Osteocyte (in vitro differentiated cells): ENCODE measurements around the gene GAL. TPM values are rescaled to one million over a fixed set of nuclear protein-coding genes. Genes with fewer than 3 reads are reported as not detected.

Experiments
- DNase-seq: peaks from one replicate; pipeline ENCODE4 v3.0.0; 2021; ENCODE audit warnings: mixed read lengths; ENCODE audit not compliant: unreplicated experiment; ENCODE audit errors: extremely low spot score
- H3K27ac Mint-ChIP-seq: one replicate; pipeline ENCODE4 v1.8.0; 2021; ENCODE audit warnings: mild to moderate bottlenecking, mixed read lengths; ENCODE audit not compliant: unreplicated experiment
- H3K27me3 Mint-ChIP-seq: one replicate; pipeline ENCODE4 v1.8.0; 2021; ENCODE audit warnings: mixed read lengths; ENCODE audit not compliant: unreplicated experiment
- H3K36me3 Mint-ChIP-seq: one replicate; pipeline ENCODE4 v1.8.0; 2021; ENCODE audit warnings: mixed read lengths; ENCODE audit not compliant: unreplicated experiment
- H3K4me1 Mint-ChIP-seq: one replicate; pipeline ENCODE4 v1.8.0; 2021; ENCODE audit warnings: mixed read lengths; ENCODE audit not compliant: unreplicated experiment
- H3K4me3 Mint-ChIP-seq: one replicate; pipeline ENCODE4 v1.8.0; 2021; ENCODE audit warnings: mild to moderate bottlenecking, moderate library complexity, mixed read lengths; ENCODE audit not compliant: unreplicated experiment
- H3K9me3 Mint-ChIP-seq: one replicate; pipeline ENCODE4 v1.8.0; 2021; ENCODE audit warnings: mixed read lengths; ENCODE audit not compliant: unreplicated experiment
- total RNA-seq: library from RNA; stranded (reverse); gene quantifications from 2 replicates; pipeline ENCODE4 v1.2.1, GENCODE V29; 2021
- TF ChIP-seq, protein P1 (sequence below): fragments of 200-600 bp; sonication (generic); IDR thresholded peaks from 2 replicates; pipeline ENCODE4 v1.5.0; 2021; ENCODE audit warnings: antibody characterized with exemption, mild to moderate bottlenecking, moderate library complexity

Gene GAL
- total RNA-seq, 1 donor from 2014 or later: not detected

DNA sequence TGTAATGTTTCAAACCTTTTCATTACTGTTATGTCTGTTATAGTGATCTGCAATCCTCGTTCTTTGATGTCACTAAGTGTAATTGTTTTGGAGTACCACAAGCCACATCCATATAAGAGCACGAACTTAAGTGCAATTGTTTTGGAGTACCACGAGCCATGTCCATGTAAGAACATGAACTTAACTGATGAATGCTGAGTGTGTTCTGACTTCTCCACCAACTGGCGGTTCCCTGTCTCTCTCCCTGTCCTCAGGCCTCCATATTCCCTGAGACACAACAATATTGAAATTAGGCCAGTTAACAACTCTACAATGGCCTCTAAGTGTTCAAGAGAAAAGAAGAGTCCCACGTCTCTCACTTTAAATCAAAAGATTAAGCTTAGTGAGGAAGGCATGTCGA, 43.4 kb downstream of the GAL start:
- no peaks in the 10 kb centered on the region for H3K4me1 Mint-ChIP-seq
- H3K36me3 Mint-ChIP-seq: no peaks in the 10 kb centered on the region
- DNase-seq: no peak
- no peak overlapping the region for H3K4me3 Mint-ChIP-seq
- TF ChIP-seq, protein P1, sequence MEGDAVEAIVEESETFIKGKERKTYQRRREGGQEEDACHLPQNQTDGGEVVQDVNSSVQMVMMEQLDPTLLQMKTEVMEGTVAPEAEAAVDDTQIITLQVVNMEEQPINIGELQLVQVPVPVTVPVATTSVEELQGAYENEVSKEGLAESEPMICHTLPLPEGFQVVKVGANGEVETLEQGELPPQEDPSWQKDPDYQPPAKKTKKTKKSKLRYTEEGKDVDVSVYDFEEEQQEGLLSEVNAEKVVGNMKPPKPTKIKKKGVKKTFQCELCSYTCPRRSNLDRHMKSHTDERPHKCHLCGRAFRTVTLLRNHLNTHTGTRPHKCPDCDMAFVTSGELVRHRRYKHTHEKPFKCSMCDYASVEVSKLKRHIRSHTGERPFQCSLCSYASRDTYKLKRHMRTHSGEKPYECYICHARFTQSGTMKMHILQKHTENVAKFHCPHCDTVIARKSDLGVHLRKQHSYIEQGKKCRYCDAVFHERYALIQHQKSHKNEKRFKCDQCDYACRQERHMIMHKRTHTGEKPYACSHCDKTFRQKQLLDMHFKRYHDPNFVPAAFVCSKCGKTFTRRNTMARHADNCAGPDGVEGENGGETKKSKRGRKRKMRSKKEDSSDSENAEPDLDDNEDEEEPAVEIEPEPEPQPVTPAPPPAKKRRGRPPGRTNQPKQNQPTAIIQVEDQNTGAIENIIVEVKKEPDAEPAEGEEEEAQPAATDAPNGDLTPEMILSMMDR: peak; percentile 12
- peaks cover 77% of the 10 kb centered on the region for H3K27me3 Mint-ChIP-seq
- no peaks in the 10 kb centered on the region for H3K9me3 Mint-ChIP-seq
- no peak overlapping the region for H3K27ac Mint-ChIP-seq

DNA sequence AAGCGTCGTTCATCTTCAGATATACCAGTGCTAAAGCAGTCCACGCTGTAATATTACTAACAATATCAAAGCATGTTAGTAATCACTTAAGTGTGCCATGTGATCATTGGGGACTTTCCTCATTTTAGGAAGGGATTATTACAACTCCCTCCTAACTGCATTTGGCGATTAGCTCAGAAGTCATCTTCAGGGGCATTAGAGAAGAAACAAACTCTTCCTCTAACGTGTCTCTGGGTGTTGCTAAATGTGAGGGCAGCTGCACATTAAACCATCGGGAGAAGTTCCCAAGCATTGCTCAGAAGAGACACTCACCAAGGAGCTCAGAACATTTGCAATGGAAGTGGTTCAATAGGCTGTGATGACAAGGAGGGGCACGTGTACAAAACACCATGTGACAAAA, 49.8 kb downstream of the GAL start:
- TF ChIP-seq, protein P1: no peak
- H3K27me3 Mint-ChIP-seq: peaks cover 47% of the 10 kb centered on the region
- H3K27ac Mint-ChIP-seq: no peak overlapping the region
- no peaks in the 10 kb centered on the region for H3K36me3 Mint-ChIP-seq
- no peak for DNase-seq
- no peaks in the 10 kb centered on the region for H3K4me1 Mint-ChIP-seq
- no peak overlapping the region for H3K4me3 Mint-ChIP-seq
- H3K9me3 Mint-ChIP-seq: no peaks in the 10 kb centered on the region

DNA sequence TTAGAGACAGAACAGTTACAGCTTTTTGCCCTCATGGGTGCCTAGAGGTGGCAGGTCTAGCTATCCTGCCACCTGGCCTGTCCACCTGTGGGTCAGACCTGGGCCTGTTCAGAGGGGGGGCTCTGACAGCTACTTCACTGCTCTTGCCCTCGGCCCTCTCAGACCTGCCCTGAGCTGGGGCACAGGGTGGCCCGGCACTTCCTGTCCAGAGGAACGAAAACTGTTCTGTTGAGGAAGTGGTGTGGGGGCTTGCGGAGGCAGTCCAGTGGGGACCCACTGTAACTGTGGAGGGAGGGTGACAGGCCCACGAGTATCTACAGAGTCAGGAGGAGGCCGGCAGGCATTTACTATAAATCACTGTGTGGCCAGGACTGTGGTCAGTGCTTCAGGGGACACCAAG, 50.8 kb downstream of the GAL start:
- TF ChIP-seq, protein P1: no peak
- Mint-ChIP-seq H3K4me1 (no peaks in the 10 kb centered on the region), H3K9me3 (no peaks in the 10 kb centered on the region), H3K4me3 (no peak overlapping the region), H3K27me3 (peaks cover 39% of the 10 kb centered on the region), H3K36me3 (no peaks in the 10 kb centered on the region), H3K27ac (no peak overlapping the region)
- no peak for DNase-seq

DNA sequence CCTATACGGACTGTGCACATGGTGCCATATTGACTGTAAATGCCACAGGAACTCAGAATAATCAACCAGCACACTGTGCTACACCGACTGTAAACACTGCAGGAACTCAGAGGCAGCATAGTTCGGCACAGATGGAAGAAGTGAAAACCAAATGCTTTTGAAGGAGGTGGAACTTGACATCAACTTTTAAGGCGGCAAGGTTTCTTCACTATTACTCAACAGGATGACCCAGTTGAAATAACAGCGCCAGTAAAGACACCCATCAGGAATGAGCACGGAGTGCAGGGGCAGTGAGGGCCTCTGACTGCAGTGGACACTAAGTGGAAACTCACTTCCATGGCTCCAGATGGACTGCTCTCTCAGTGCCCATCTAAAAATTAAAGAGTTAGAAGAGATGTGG, 51.3 kb downstream of the GAL start:
- H3K4me1 Mint-ChIP-seq: no peaks in the 10 kb centered on the region
- no peak for DNase-seq

More for the DNA sequence above, 51.3 kb downstream of the GAL start:
- Mint-ChIP-seq H3K36me3 (no peaks in the 10 kb centered on the region), H3K27me3 (peaks cover 38% of the 10 kb centered on the region), H3K4me3 (no peak overlapping the region), H3K27ac (no peak overlapping the region), H3K9me3 (no peaks in the 10 kb centered on the region)
- TF ChIP-seq, protein P1: no peak

Other genes with a start within 250 kb of the GAL start
- gene PPP6R3, start 223.8 kb upstream of the GAL start, total RNA-seq: 86.6 and 87.8 TPM in 2 replicates
- 0.55 and 0.56 TPM in 2 replicates for gene TESMIN, start 67.0 kb downstream of the GAL start, total RNA-seq
- gene CPT1A, start 157.4 kb downstream of the GAL start, total RNA-seq: 109 and 117 TPM in 2 replicates
- 43.8 and 50.3 TPM in 2 replicates for gene MRPL21, start 219.3 kb downstream of the GAL start, total RNA-seq
- 29.7 and 30.5 TPM in 2 replicates for gene IGHMBP2, start 219.3 kb downstream of the GAL start, total RNA-seq